IgD-negative memory B cell (primary cell): ENCODE measurements around the gene LINC00305. TPM values are rescaled to one million over a fixed set of nuclear protein-coding genes. Genes with fewer than 3 reads are reported as not detected.

ENCODE experiments used
- H3K27ac Mint-ChIP-seq, 3 donors: one replicate each; pipeline ENCODE4 v1.8.0; 2020 to 2022; ENCODE audit warnings: mild to moderate bottlenecking in 3 of 3, mixed read lengths in 3 of 3, moderate library complexity in 1 of 3
- H3K27me3 Mint-ChIP-seq: one replicate; pipeline ENCODE4 v1.8.0; 2021; ENCODE audit warnings: mixed read lengths
- H3K36me3 Mint-ChIP-seq: one replicate; pipeline ENCODE4 v1.8.0; 2020; ENCODE audit warnings: mild to moderate bottlenecking, mixed read lengths
- H3K4me1 Mint-ChIP-seq, 3 donors: one replicate each; pipeline ENCODE4 v1.8.0; 2020 to 2022; ENCODE audit warnings: mixed read lengths in 3 of 3, mild to moderate bottlenecking in 1 of 3
- H3K4me3 Mint-ChIP-seq, 4 donors: one replicate each; pipeline ENCODE4 v1.8.0; 2020 to 2022; ENCODE audit warnings: mild to moderate bottlenecking in 4 of 4, mixed read lengths in 4 of 4, moderate library complexity in 3 of 4
- H3K9me3 Mint-ChIP-seq, 3 donors: one replicate each; pipeline ENCODE4 v1.8.0; 2020 to 2021; ENCODE audit warnings: mixed read lengths in 3 of 3, mild to moderate bottlenecking in 1 of 3
- polyA plus RNA-seq: library from polyadenylated mRNA; unstranded; fragments of 300-500 nt; fragmentation: Illumina TruSeq; gene quantifications from one replicate; pipeline ENCODE4 v1.2.3, GENCODE V29; 2021

LINC00305 gene
- polyA plus RNA-seq, 1 donor from 2014 or later, result not detected

GRCh38 chr18:64134044-64134747, 14.7 kb downstream of the LINC00305 start:
- Mint-ChIP-seq H3K27ac (no peak overlapping the region), H3K36me3 (peaks cover 1% of the 10 kb centered on the region), H3K4me3 (no peak overlapping the region), H3K4me1 (peaks cover 0 to 2% (median 0%) of the 10 kb centered on the region in 3 donors), H3K27me3 (peaks cover 5% of the 10 kb centered on the region), H3K9me3 (no peaks in the 10 kb centered on the region)

- Mint-ChIP-seq H3K27me3 (peaks cover 2% of the 10 kb centered on the region), H3K9me3 (no peaks in the 10 kb centered on the region), H3K4me1 (peaks cover 0 to 2% (median 0%) of the 10 kb centered on the region in 3 donors), H3K36me3 (peaks cover 1% of the 10 kb centered on the region), H3K27ac (no peak overlapping the region), H3K4me3 (no peak overlapping the region)
Observed at GRCh38 chr18:64132871-64133270, 16.0 kb downstream of the LINC00305 start.

GRCh38 chr18:64131314-64131713, 17.6 kb downstream of the LINC00305 start:
- Mint-ChIP-seq H3K36me3 (peaks cover 1% of the 10 kb centered on the region), H3K4me1 (no peaks in the 10 kb centered on the region), H3K27ac (no peak overlapping the region), H3K27me3 (no peaks in the 10 kb centered on the region), H3K4me3 (no peak overlapping the region), H3K9me3 (no peaks in the 10 kb centered on the region)

GRCh38 chr18:64127172-64127571, 21.7 kb downstream of the LINC00305 start:
- Mint-ChIP-seq H3K36me3 (no peaks in the 10 kb centered on the region), H3K4me1 (no peaks in the 10 kb centered on the region), H3K27ac (no peak overlapping the region), H3K27me3 (no peaks in the 10 kb centered on the region), H3K4me3 (no peak overlapping the region), H3K9me3 (no peaks in the 10 kb centered on the region)

- H3K4me1 Mint-ChIP-seq, result no peaks in the 10 kb centered on the region
- no peaks in the 10 kb centered on the region for H3K36me3 Mint-ChIP-seq
- no peak overlapping the region for H3K27ac Mint-ChIP-seq
- H3K9me3 Mint-ChIP-seq, result no peaks in the 10 kb centered on the region
- H3K4me3 Mint-ChIP-seq, result no peak overlapping the region
- H3K27me3 Mint-ChIP-seq, result no peaks in the 10 kb centered on the region
Observed at GRCh38 chr18:64119916-64120315, 29.0 kb downstream of the LINC00305 start.

- H3K4me1 Mint-ChIP-seq, result no peaks in the 10 kb centered on the region
- no peaks in the 10 kb centered on the region for H3K36me3 Mint-ChIP-seq
- no peaks in the 10 kb centered on the region for H3K9me3 Mint-ChIP-seq
- H3K27ac Mint-ChIP-seq, result no peak overlapping the region
- H3K4me3 Mint-ChIP-seq, result no peak overlapping the region
- H3K27me3 Mint-ChIP-seq, result peaks cover 2% of the 10 kb centered on the region
Observed at GRCh38 chr18:64118406-64118805, 30.5 kb downstream of the LINC00305 start.

- H3K9me3 Mint-ChIP-seq, result no peaks in the 10 kb centered on the region
- H3K27me3 Mint-ChIP-seq, result peaks cover 2% of the 10 kb centered on the region
- no peak overlapping the region for H3K4me3 Mint-ChIP-seq
- no peak overlapping the region for H3K27ac Mint-ChIP-seq
- no peaks in the 10 kb centered on the region for H3K36me3 Mint-ChIP-seq
- H3K4me1 Mint-ChIP-seq, result no peaks in the 10 kb centered on the region
Observed at GRCh38 chr18:64116571-64117175, 32.2 kb downstream of the LINC00305 start.

GRCh38 chr18:64115881-64116280, 33.0 kb downstream of the LINC00305 start:
- Mint-ChIP-seq H3K4me1 (no peaks in the 10 kb centered on the region), H3K36me3 (no peaks in the 10 kb centered on the region), H3K4me3 (no peak overlapping the region), H3K9me3 (no peaks in the 10 kb centered on the region), H3K27ac (no peak overlapping the region), H3K27me3 (peaks cover 2% of the 10 kb centered on the region)

- Mint-ChIP-seq H3K4me1 (no peaks in the 10 kb centered on the region), H3K27me3 (peaks cover 6% of the 10 kb centered on the region), H3K27ac (no peak overlapping the region), H3K4me3 (no peak overlapping the region), H3K9me3 (no peaks in the 10 kb centered on the region), H3K36me3 (no peaks in the 10 kb centered on the region)
Observed at GRCh38 chr18:64111950-64112349, 36.9 kb downstream of the LINC00305 start.

GRCh38 chr18:64110692-64111480, 38.0 kb downstream of the LINC00305 start:
- no peaks in the 10 kb centered on the region for H3K36me3 Mint-ChIP-seq
- no peaks in the 10 kb centered on the region for H3K9me3 Mint-ChIP-seq
- no peak overlapping the region for H3K4me3 Mint-ChIP-seq
- peaks cover 6% of the 10 kb centered on the region for H3K27me3 Mint-ChIP-seq
- H3K4me1 Mint-ChIP-seq, result no peaks in the 10 kb centered on the region
- H3K27ac Mint-ChIP-seq, result no peak overlapping the region

GRCh38 chr18:64103986-64104385, 44.9 kb downstream of the LINC00305 start:
- no peak overlapping the region for H3K27ac Mint-ChIP-seq
- H3K4me3 Mint-ChIP-seq, result no peak overlapping the region
- H3K36me3 Mint-ChIP-seq, result no peaks in the 10 kb centered on the region
- H3K9me3 Mint-ChIP-seq, result no peaks in the 10 kb centered on the region
- peaks cover 0 to 5% (median 4%) of the 10 kb centered on the region in 3 donors for H3K4me1 Mint-ChIP-seq
- H3K27me3 Mint-ChIP-seq, result peaks cover 4% of the 10 kb centered on the region

GRCh38 chr18:64100116-64100922, 48.6 kb downstream of the LINC00305 start:
- H3K27ac Mint-ChIP-seq, result no peak overlapping the region

GRCh38 chr18:64099244-64099643, 49.6 kb downstream of the LINC00305 start:
- Mint-ChIP-seq H3K4me1 (peaks cover 0 to 5% (median 4%) of the 10 kb centered on the region in 3 donors), H3K27ac (no peak overlapping the region), H3K9me3 (no peaks in the 10 kb centered on the region), H3K36me3 (no peaks in the 10 kb centered on the region), H3K27me3 (no peaks in the 10 kb centered on the region), H3K4me3 (no peak overlapping the region)

More at GRCh38 chr18:64100116-64100922, 48.6 kb downstream of the LINC00305 start:
- no peaks in the 10 kb centered on the region for H3K27me3 Mint-ChIP-seq
- H3K4me1 Mint-ChIP-seq, result peaks cover 0 to 5% (median 4%) of the 10 kb centered on the region in 3 donors
- no peaks in the 10 kb centered on the region for H3K9me3 Mint-ChIP-seq
- no peaks in the 10 kb centered on the region for H3K36me3 Mint-ChIP-seq
- no peak overlapping the region for H3K4me3 Mint-ChIP-seq

- Mint-ChIP-seq H3K9me3 (no peaks in the 10 kb centered on the region), H3K27me3 (no peaks in the 10 kb centered on the region), H3K4me3 (no peak overlapping the region), H3K27ac (no peak overlapping the region), H3K36me3 (no peaks in the 10 kb centered on the region), H3K4me1 (peaks cover 0 to 5% (median 4%) of the 10 kb centered on the region in 3 donors)
Observed at GRCh38 chr18:64097497-64097896, 51.4 kb downstream of the LINC00305 start.

- H3K9me3 Mint-ChIP-seq, result no peaks in the 10 kb centered on the region
- H3K36me3 Mint-ChIP-seq, result no peaks in the 10 kb centered on the region
- H3K4me3 Mint-ChIP-seq, result no peak overlapping the region
- H3K27ac Mint-ChIP-seq, result no peak overlapping the region
- peaks cover 0 to 2% (median 2%) of the 10 kb centered on the region in 3 donors for H3K4me1 Mint-ChIP-seq
- H3K27me3 Mint-ChIP-seq, result no peaks in the 10 kb centered on the region
Observed at GRCh38 chr18:64095056-64095455, 53.8 kb downstream of the LINC00305 start.
